ENCODE measurements around the gene PDLIM3.

- no peak for TF ChIP-seq REST (IDR thresholded peaks at IDR 0.05; ENCODE audit: borderline replicate concordance)
- TF ChIP-seq REST (CRISPR knock-in tag; IDR thresholded peaks at IDR 0.05; ENCODE audit: low read depth): no peak
- no peak for TF ChIP-seq SREBF1 (IDR thresholded peaks at IDR 0.05; ENCODE audit: borderline replicate concordance, low read depth, low read length)
- no peak for TF ChIP-seq ZNF444 (CRISPR knock-in tag; IDR thresholded peaks at IDR 0.05)
- TF ChIP-seq NELFE (IDR thresholded peaks at IDR 0.05; ENCODE audit: insufficient read depth, insufficient read length): no peak
Observed at GRCh38 chr4:185463541-185463940, 71.8 kb downstream of the PDLIM3 start.

All from K562 (cell line).